MM.1S (cell line): ENCODE measurements around the gene AAK1.

ENCODE experiments used
- CTCF ChIP-seq: fragments of 300-600 bp; sonication (generic); IDR thresholded peaks from 2 replicates; pipeline ENCODE4 v1.5.1; 2016; ENCODE audit warnings: antibody characterized with exemption, low read length, mixed read lengths
- EZH2 ChIP-seq: fragments of 300-600 bp; sonication (generic); optimal IDR thresholded peaks from 2 replicates; pipeline ENCODE3; 2017; ENCODE audit warnings: low read depth, mild to moderate bottlenecking, antibody characterized with exemption, low read length, mixed read lengths

GRCh38 chr2:69676146-69676545 is 32.6 kb upstream of the AAK1 start:
- no peak for TF ChIP-seq CTCF
- no peak for TF ChIP-seq EZH2
